Stimulated activated CD4-positive, alpha-beta T cell treated with anti-CD3 and anti-CD28 coated beads, TNF-alpha, amount 100 ng/mL, for 4 hours (primary cell): ENCODE measurements around the gene CBFB.
"Not testable (repeated sequence)": the region's sequence is repeated elsewhere in the genome, so short reads cannot be mapped to it uniquely, and the experiment has no call there.

Source experiments
- DNase-seq, 3 experiments: peaks; one replicate each; pipeline ENCODE4 v3.0.0-alpha.2; 2020; ENCODE audit warnings: low read depth in 3 of 3

CBFB gene

DNA sequence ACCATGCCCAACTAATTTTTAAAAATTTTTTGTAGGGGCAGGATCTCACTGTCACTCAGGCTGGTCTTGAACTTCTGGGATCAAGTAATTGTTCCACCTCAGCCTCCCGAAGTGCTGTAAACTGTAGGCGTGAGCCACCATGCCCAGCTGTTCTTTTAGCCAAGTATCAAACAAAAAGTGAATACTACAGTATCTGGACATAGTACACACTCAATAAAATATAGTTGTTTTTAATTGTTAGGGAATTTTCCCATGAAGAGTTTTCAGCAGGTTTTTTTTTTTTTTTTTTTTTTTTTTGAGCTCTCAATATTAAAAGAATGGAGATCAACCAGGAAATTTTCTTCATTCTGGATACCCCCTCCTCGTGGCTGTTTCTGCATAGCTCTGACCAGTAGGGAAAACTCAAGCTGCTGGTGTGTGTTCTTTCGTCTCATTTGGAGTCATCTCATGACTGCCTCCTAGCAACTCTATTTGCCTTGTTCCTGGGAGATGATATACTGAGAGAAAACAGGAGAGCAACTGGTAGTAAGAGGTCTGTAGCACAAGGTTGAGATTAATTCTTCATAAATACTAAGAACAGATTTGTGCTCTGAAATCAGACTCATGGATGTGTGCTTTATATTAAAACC is 64.3 kb downstream of the CBFB start:
- DNase-seq = no peak

DNA sequence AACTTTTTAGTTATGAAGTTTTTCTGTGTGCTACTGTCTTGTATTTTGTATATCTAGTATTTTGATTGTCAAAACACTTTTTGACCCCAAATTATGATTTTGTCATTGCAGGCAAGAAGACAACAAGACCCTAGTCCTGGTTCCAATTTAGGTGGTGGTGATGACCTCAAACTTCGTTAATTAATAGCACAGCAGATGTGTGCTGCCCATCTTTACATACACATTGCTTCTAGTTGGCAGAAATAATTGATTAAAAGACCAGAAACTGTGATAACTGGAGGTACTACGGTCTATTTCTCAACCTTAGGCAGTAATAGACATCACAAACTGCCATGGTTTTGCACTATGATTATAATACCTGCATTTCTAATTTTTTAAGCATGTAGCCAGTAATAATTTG is 69.7 kb downstream of the CBFB start:
- DNase-seq = no peak

DNA sequence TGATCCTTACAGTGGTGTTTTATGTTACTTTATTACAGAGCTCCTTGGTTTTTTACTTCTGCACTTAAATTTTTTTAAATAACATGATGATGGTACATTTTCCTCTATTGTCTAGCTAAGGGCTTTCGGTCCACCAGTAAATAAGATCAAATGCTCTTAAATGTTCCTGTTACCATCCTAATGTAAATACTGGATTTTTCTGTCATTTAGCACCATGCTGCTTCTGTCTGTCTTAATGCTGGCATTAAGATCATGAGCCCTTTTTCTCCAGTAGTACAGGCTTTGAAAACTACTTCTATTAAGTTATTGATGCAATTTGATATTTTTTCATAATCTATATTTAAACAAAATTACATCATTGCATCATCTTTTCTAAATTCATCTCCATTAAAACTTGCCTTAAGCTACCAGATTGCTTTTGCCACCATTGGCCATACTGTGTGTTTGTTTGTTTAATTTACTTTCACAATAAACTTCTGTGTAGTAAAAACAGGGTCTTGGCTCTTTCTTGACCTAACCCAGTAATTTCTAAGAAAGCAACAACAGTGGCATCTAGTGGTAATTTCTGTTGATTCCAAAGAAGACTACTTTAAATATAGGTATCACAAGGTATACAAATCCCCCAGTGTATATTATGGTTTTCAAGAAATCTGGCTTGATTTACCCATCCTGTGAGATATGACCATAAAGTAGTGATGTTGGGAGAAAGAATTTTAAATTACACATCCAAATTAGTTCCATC is 71.8 kb downstream of the CBFB start:
- no peak for DNase-seq

DNA sequence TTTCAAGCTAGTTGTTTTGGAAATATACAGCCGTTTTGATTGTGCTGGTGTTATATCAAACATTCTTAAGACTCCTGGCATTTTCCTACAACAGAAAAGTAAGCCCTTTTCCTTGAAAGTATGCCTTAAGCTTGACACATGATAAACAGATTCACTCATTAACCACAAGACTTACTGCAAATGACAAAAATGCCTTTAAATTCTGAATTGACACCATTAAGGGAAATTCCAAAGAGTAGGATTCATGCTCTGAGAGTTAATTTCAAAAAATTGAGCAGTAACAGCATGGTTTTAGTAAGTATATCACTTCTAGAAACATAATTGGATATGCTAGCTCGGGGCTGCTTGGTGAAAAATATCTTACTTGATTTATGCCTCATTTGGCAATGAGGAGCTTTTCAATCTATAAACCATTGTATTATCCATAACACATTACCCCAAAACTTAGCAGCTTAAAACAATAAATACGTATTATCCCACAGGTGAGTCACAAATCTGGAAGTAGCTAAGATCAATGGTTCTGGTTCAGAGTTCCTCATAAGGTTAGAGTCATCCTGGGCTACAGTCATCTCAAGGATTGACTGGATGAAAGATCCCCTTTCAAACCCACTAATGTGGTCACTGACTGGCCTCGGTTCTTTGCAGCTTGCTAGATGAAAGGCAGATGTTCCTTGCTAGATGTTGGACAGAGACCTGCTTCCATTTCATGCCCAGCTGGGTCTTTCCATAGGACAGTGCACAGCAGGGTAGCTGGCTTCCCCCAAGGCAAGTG is 72.5 kb downstream of the CBFB start:
- DNase-seq = no peak

DNA sequence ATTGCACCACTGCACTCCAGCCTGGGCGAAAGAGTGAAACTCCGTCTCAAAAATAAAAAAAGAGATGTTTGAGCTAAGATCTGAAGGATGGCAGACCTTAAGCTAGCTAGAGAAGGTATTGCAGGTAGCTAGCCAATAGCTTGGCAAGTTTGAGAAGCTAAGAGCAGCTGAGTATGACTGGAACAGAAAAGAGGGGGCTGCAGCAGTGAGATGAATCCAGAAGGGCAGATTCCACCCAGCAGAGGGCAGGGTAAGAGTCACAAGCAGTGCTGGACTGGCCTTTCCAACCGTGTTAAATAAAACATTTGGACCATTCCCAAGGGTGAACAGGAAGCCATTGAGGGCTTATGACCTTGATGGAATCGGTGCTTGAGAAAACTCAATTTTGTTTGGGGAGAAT is 75.1 kb downstream of the CBFB start:
- DNase-seq = no peak

DNA sequence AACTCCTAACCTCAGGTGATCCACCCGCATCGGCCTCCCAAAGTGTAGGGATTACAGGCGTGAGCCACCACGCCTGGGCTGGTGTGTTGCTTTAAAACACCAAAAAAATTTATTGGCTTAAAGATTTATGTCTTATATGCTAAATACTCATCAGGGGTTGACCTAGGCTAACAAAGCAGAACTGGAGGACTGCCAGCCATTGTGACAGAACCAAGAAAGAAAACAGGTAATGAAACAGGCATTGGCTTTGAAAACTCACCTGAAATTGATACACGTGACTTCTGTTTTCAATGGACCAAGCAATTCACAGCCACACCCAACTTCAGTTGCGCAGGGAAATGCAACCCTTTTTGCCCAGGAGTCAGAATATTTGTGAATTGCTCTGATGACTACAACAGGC is 75.9 kb downstream of the CBFB start:
- no peak for DNase-seq

DNA sequence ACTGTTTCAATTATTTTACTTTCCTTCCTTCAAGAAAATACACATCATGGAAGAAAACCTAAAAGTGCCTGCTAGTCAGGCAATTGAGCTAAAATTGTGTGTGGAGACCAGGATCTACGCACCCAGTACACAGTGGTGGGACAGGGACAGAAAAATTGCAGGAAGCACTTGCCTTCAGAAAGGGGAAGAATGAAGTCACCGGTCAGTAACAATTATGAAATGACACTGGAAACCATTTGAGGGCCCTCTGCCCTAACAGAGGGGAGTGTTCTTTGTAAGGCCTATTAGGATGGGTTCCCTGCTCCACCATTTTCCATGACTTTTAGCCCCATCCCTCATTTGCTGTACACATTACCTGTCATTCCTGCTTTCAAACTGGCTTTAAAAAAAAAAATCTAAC is 76.3 kb downstream of the CBFB start:
- no peak for DNase-seq

DNA sequence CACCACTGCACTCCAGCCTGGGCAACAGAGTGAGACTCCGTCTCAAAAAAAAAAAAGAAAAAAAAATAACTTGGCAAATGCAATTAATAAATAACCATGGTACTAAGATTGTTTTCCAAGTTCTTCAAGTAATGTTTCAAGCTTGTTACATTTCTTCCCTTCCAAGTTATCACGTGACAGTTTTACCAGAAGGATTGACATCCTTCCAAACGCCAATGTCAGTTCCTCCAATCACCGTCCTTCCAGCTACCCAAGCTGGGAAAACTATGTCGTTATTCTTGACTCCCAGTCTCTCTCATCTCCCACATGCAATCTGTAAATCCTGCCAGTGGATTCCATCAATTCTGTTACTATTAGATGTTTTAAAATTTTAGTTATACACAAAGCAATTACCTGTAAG is 76.9 kb downstream of the CBFB start:
- DNase-seq = no peak

DNA sequence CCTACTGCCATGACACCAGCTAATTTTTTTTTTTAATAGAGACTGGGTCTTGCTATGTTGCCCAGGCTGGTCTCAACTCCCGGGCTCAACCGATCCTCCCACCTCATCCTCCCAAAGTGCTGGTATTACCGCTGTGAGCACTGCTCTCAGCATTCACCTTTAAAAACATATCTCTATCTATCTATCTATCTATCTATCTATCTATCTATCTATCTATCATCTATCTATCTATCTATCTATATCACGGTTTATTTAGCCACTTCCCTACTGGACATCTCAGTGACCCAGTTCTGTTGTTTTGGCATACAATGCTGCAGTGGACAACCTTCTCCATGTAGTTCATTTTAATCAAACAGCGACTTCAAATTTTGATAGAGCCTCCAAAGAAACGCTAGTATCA is 79.5 kb downstream of the CBFB start:
- DNase-seq = no peak

DNA sequence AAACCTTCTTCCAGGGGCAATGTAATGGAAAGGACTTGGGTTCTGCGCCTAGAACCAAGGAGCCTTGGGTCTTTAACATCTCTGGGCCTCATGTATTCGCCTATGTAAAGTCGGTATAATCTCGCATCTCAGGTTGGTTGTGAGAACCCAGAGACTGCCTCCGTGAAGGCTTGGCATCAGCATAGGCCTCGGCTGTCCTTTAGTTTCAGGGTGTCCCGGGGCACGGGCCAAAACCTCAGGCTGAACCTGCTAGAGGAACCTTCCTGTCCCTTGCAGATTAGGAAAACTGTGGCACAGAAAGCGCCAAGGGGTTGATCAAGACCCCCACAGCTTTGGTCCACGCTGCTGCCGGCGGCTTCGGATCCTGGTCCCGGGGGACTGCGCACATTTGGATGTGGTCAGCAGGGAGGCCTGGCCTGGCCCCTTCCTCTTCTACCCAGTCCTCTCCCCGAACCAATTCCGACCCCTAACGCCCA is 80.0 kb downstream of the CBFB start:
- DNase-seq = no peak

DNA sequence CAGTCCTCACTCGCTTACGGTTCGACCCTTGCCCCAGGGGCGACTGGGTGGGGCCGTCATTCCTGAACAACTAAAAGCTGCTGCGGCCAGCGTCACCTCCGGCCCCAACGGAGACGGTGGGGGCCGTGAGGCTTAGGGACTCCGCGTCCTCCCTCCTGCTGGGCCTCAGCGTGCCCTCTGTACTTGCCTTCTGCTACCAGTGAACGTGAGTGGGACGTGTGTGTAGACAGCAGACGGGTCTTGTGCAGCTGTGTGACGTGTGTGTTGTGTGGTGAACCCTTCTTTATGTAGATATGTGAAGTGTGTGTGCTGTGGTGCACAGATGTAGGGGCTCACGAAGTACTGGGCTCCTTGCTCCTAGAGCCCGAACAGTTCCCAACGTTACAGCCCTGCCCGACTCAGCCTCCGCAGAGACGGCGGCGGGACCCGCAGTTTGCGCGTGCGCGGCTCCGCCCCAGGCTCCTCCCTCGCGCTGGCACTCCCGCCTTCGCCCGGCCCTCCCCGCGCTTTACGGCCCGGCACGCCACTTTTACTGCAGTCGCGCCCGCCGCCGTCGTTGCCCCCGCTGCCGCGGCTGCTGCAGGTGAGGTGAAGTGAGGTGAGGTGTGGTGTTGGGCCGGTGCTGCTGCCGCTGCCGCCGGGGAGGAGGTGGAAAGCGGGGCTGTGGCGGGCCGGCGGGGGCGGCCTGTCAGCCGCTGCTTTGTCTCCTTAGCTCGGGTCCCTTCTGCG is 80.6 kb downstream of the CBFB start, which contains the start of gene PHAF1:
Gene PHAF1, plus strand, starts transcription at position 535 of the 729 bp plus-strand sequence. CDS start 235 bp downstream, outside the sequence.
- DNase-seq = peak; percentile 95 to 96 (median 95)

DNA sequence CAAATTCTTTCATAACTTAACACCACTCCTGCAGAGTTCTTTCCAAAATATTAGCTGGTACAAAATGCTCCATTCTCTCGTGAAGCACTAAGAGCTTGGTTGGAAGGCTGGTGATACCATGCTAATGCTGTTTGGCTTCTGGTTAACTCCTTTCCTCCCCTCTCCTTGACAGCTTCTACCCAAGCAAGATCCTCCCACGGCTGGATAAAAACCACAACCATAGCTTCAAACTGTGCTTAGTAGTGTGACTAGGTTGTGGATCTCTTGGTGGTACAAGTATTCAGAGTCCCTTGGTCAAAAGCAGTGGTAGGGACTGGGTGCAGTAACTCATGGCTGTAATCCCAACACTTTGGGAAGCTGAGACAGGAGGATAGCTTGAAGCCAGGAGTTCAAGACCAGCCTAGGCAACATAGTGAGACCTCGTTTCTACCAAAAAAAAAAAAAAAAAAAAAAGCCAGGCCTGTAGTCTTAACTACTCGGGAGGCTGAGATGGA is 83.0 kb downstream of the CBFB start:
- DNase-seq = no peak

DNA sequence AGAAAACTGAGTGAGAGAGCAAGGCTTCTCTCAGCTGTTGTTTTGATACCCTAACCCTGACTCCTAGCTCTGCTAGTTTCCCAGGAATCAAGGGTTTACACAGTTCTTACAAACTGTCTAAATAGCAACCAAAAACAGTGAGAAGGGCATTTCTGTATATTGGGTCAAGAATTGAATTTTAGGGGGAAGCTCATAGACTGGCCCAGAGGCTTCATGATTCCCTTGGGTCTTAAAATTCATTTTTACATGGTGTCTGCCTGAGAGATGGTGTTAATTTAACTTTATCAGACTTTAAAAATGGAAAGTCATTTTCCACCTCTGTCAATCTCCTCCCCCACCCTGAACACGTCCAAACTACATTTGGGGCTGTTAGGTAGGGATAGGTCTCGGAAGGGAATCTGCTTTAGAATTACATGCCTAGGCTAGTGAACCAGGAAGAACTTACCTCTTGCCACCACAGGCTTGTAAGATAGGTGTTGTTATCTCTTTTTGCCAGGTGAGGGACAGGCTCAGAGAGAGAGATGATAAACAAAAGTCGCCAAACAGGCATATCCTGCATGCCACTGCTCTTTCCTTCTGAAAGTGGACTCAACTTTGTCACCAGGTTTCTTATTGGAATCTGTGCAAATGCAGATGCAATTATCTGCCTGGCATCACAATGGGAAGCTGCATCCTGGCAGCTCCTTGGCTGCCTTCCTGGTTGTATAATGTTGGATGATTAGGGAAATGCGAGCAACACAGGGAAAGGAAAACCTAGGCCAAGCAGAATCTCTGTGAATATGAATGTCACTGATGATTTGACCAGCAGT is 83.8 kb downstream of the CBFB start:
- DNase-seq = no peak

DNA sequence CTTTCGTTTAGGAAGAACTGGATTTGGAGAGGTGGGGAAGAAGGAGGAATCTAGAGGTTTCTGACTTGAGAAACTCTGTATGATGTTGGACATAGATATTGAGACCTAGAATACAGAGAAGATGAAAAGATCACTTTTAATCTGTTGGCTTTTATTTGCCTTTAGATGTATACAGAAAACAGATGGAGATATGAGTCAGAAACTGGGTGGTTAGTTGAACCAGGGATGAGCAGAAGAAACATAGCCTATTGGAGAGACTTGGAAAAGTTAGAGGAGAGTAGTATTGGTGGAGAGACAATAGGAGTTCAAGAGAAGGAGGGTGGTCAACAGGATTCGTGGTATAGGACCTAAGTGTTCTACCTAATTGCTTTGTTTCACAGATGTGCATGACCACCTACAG is 85.8 kb downstream of the CBFB start:
- no peak for DNase-seq

DNA sequence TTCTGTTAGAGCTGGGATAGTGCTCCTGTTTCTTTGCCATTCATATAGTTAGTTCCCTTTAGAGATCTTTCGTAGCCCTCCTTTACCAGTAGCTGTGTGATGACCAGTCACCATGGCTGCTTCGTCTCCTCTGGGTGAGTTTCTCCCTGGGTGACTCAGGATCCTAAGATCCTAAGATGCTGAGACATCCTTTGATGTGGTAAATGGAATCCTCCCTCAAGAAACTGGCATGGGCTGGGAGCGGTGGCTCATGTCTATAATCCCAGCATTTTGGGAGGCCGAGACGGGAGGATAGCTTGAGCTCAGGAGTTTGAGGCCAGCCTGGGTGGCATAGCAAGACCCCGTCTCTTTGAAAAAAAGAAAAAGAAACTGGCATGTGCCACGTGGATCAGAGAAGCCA is 86.7 kb downstream of the CBFB start:
- DNase-seq = no peak

DNA sequence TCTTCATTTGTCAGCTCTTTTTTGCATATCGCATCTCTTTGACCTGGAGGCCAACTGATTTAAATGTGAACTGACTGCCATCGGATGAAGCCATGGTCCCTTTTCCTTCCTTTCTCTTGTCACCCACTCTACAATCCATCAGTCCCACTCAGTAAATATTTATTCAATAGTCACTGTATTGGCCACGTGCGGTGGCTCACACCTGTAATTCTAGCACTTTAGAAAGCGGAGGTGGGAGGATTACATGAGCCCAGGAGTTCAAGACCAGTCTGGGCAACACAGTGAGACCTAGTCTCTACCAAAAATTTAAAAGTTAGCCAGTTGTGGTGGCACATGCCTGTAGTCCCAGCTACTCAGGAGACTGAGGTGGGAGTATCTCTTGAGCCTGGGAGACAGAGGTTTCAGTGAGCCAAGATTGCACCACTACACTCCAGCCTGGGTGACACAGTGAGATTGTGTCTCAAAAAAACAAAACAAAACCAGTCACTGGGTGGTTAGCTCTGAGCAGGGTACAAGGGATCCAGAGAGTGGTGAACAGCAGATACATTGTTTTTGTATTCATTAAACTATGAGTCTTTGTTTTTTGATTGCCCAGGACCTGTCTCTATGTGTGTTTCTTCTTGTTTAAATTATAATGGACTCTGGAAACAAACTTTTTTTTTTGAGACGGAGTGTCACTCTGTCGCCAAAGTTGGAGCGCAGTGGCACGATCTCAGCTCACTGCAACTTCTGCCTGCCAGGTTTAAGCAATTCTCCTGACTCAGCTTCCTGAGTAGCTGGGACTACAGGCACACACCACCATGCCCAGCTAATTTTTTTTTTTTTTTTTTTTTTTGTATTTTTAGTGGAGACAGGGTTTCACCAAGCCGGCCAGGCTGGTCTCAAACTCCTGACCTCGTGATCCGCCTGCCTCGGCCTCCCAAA is 87.7 kb downstream of the CBFB start:
- DNase-seq = no peak

DNA sequence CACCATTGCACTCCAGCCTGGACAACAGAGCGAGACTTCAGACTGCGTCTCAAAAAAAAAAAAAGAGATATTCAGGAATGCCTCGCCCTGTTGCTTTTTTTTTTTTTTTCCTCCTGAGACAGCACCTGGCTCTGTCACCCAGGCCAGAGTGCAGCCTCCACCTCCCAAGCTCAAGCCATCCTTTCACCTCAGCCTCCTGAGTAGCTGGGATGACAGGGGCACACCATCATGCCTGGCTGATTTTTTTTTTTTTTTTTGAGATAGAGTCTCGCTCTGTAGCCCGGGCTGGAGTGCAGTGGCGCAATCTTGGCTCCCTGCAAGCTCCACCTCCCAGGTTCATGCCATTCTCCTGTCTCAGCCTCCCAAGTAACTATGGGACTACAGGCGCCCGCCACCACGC is 88.8 kb downstream of the CBFB start:
- no peak for DNase-seq

DNA sequence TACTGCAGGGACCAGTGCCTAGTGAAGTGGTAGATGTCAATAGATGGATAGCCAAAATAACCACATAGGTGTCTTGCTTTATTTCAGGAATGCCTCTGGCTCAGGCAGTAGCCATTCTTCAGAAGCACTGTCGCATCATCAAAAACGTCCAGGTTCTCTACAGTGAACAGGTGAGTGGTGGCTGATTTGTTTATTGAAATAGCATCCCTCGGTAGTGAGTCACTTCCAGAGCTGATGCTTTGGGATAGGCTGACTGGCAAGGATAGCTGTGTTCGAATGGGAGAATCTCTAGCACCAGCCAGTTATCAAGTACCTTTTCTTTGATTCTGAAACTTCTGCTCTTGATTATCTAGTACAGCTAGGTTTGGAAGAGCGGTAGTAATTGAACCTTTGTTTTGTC is 91.1 kb downstream of the CBFB start:
- no peak for DNase-seq

DNA sequence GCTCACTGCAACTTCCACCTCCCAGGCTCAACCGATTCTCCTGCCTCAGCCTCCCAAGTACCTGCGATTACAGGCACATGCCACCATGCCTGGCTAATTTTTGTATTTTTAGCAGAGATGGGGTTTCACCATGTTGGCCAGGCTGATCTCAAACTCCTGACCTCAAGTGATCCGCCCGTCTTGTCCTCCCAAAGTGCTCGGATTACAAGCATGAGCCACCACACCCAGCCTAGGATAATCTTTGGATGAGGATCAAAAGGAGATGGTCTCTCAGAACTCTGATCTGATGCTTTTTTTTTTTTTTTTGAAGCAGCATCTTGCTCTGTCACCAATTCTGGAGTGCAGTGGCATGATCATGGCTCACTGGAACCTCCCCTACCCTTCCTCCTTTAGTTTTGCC is 93.8 kb downstream of the CBFB start:
- DNase-seq = not testable (repeated sequence)

DNA sequence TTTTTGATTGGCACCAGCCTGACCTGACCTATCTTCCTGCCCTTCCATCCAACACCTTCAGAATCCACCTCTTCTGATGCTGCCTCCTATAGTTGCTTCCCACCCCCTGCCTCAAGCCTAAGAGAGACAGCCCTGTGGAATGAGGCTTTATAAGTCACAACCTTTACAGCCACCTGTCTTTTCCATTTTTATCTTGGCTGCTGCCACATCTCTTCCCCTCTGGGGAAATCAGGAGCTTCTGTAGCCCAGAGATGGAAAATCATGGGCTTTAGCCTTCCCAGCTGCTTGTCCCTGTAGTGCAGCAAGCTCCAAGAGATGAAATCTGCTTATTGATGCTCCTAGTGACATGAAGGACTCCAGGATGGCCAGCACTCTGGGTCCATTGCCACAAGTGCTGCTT is 99.5 kb downstream of the CBFB start:
- DNase-seq = no peak
